HG02763 (cell line): ENCODE results near the gene HEG1.

ENCODE experiments used
- ATAC-seq: cut with Tn5 transposase; IDR thresholded peaks from one replicate; pipeline ENCODE4 v1.9.1; 2021; ENCODE audit warnings: mild to moderate bottlenecking, moderate library complexity; ENCODE audit not compliant: unreplicated experiment

Gene HEG1

GRCh38 chr3:125069968-125070745 is 14.4 kb upstream of the HEG1 start:
- no peak for ATAC-seq

GRCh38 chr3:125069452-125069851 is 13.7 kb upstream of the HEG1 start:
- ATAC-seq, result no peak

- no peak for ATAC-seq
These were observed 12.5 kb upstream of the HEG1 start for GRCh38 chr3:125068265-125068664.

GRCh38 chr3:125067225-125067624 is 11.4 kb upstream of the HEG1 start:
- ATAC-seq, result no peak

GRCh38 chr3:125062904-125063618 is 7.3 kb upstream of the HEG1 start:
- no peak for ATAC-seq

- ATAC-seq, result no peak
These were observed 5.8 kb upstream of the HEG1 start for GRCh38 chr3:125061646-125062045.

- ATAC-seq, result no peak
These were observed 5.4 kb upstream of the HEG1 start for GRCh38 chr3:125061170-125061569.

- ATAC-seq, result no peak
These were observed 3.9 kb upstream of the HEG1 start for GRCh38 chr3:125059488-125060245.

GRCh38 chr3:125058959-125059358 is 3.2 kb upstream of the HEG1 start:
- no peak for ATAC-seq

GRCh38 chr3:125058529-125058928 is 2.7 kb upstream of the HEG1 start:
- no peak for ATAC-seq

GRCh38 chr3:125057186-125057850 is 1.5 kb upstream of the HEG1 start:
- ATAC-seq, result no peak

GRCh38 chr3:125055331-125055912 is 375 bp downstream of the HEG1 start:
- peak; percentile 21 for ATAC-seq

- ATAC-seq, result peak; percentile 37
These were observed 1.1 kb downstream of the HEG1 start for GRCh38 chr3:125054449-125055329.

- no peak for ATAC-seq
These were observed 1.7 kb downstream of the HEG1 start for GRCh38 chr3:125054062-125054448.

- no peak for ATAC-seq
These were observed 2.5 kb downstream of the HEG1 start for GRCh38 chr3:125053304-125053699.

GRCh38 chr3:125052624-125053303 is 3.0 kb downstream of the HEG1 start:
- no peak for ATAC-seq

GRCh38 chr3:125051715-125052581 is 3.8 kb downstream of the HEG1 start:
- no peak for ATAC-seq

GRCh38 chr3:125051205-125051604 is 4.6 kb downstream of the HEG1 start:
- no peak for ATAC-seq
